Measurements from ENCODE around the gene CNOT6.

DNA sequence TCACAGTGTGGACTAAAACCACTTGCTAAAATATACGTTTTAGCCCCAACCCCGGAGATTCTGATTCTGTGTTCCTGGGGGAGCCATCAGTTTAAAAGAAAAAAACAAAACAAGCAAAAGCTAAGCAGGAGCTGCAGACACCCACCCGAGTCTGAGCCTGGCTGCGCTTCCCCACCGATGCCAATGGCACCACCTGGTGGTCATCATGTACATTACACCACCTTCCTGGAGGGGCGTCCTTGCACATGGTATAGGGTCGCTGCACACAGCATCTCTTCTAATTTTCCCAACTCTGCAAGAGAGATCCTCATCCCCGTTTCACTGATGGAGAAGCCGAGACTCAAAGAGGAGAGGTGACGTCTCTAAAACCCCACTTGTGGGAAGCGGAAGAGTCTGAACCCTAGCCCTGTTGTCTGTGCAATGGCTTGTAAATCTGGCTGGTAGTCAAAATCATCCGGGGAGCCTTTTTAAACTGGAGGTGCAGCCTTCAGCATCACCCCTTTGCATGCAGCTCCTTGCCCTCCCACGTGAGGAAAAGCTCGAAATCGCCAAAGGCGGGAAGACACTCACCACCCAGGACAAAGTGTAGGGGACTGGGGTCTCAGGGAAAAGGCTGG, 23.1 kb upstream of the CNOT6 start:
- TF ChIP-seq ZNF274 (IDR thresholded peaks at IDR 0.05; ENCODE audit: low read depth, low read length) (no peak), SUZ12 (IDR thresholded peaks at IDR 0.05; ENCODE audit: extremely low read depth, insufficient read depth, insufficient read length) (no peak)

Measured in NT2/D1 (cell line).